Measurements from ENCODE around the gene TTLL10.

DNA sequence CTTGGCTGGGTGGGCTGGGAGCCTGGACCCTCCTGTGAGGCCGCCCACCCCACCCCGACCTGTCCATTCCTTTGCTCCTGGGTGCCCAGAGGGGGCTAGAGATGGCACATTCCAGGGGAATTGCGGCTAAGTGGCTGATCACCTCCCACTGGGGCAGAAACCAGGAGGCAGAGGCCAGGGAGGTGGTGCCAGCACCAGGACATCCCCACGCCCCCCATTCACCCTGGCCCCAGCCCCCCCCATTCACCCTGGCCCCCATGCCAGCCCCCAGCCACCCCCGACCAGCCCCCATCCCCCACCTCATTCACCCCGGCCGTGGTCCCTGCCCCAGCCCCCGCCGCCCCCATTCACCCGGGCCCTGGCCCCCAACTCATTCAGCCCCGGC, 66.7 kb downstream of the TTLL10 start:
- TF ChIP-seq GATA2 (IDR thresholded peaks at IDR 0.05; ENCODE audit: low read depth, low read length) (no peak), GATA3 (IDR thresholded peaks at IDR 0.05; ENCODE audit: low read depth, low read length) (no peak)

Data from SH-SY5Y (cell line).